H9 (cell line): Measurements from ENCODE around the gene TCAF1. TPM values are rescaled to one million over a fixed set of nuclear protein-coding genes. Genes with fewer than 3 reads are reported as not detected.

Experiments used
- DNase-seq: peaks from one replicate; pipeline ENCODE4 v3.0.0-alpha.2; 2017
- H2AFZ ChIP-seq: one replicate; pipeline ENCODE4 v1.6.1; 2013; ENCODE audit warnings: mild to moderate bottlenecking, low read length, control low read depth, moderate library complexity
- H2AK5ac ChIP-seq: 2 replicates; pipeline ENCODE4 v1.6.1; 2013; ENCODE audit warnings: low read length, control low read depth, mixed read lengths; ENCODE audit not compliant: insufficient read length
- H2BK120ac ChIP-seq: one replicate; pipeline ENCODE4 v1.6.1; 2013; ENCODE audit warnings: low read depth, mild to moderate bottlenecking, low read length, control low read depth, inconsistent platforms; ENCODE audit not compliant: poor library complexity, severe bottlenecking
- H2BK12ac ChIP-seq: 2 replicates; pipeline ENCODE4 v1.6.1; 2013; ENCODE audit warnings: low read length, control low read depth, mixed read lengths, low read depth; ENCODE audit not compliant: insufficient read length
- H2BK15ac ChIP-seq: 2 replicates; pipeline ENCODE4 v1.6.1; 2013; ENCODE audit warnings: low read depth, low read length, control low read depth
- H2BK20ac ChIP-seq: one replicate; pipeline ENCODE4 v1.6.1; 2013; ENCODE audit warnings: low read depth, mild to moderate bottlenecking, low read length, control low read depth, inconsistent platforms; ENCODE audit not compliant: poor library complexity, severe bottlenecking
- H2BK5ac ChIP-seq: 2 replicates; pipeline ENCODE4 v1.6.1; 2013; ENCODE audit warnings: low read length, control low read depth, mixed read lengths; ENCODE audit not compliant: insufficient read length
- H3K14ac ChIP-seq: 2 replicates; pipeline ENCODE4 v1.6.1; 2013; ENCODE audit warnings: low read length, control low read depth; ENCODE audit not compliant: insufficient read depth
- H3K18ac ChIP-seq: 2 replicates; pipeline ENCODE4 v1.6.1; 2013; ENCODE audit warnings: low read depth, mild to moderate bottlenecking, mixed read lengths, low read length, control low read depth; ENCODE audit not compliant: insufficient read length
- H3K23ac ChIP-seq: 2 replicates; pipeline ENCODE4 v1.6.1; 2013; ENCODE audit warnings: low read length, control low read depth, mixed read lengths, low read depth; ENCODE audit not compliant: insufficient read length
- H3K23me2 ChIP-seq: 2 replicates; pipeline ENCODE4 v1.6.1; 2013; ENCODE audit warnings: low read depth, mild to moderate bottlenecking, mixed read lengths, low read length, control low read depth; ENCODE audit not compliant: insufficient read length, poor library complexity, severe bottlenecking
- H3K27ac ChIP-seq: 2 replicates; pipeline ENCODE4 v1.5.1; 2013; ENCODE audit warnings: low read length, control low read depth, mixed read lengths, low read depth; ENCODE audit not compliant: insufficient read length
- H3K27me3 ChIP-seq: 2 replicates; pipeline ENCODE4 v1.6.1; 2013; ENCODE audit warnings: low read length, control low read depth, inconsistent platforms; ENCODE audit not compliant: insufficient read depth
- H3K4ac ChIP-seq: 2 replicates; pipeline ENCODE4 v1.6.1; 2013; ENCODE audit warnings: low read depth, mild to moderate bottlenecking, control low read depth, inconsistent platforms, low read length, moderate library complexity
- H3K4me1 ChIP-seq: 2 replicates; pipeline ENCODE4 v1.6.1; 2013; ENCODE audit warnings: low read length, control low read depth, inconsistent platforms; ENCODE audit not compliant: insufficient read depth
- H3K4me2 ChIP-seq: 2 replicates; pipeline ENCODE4 v1.6.1; 2013; ENCODE audit warnings: low read length, control low read depth, mixed read lengths; ENCODE audit not compliant: insufficient read length, insufficient read depth
- H3K56ac ChIP-seq: 2 replicates; pipeline ENCODE4 v1.6.1; 2013; ENCODE audit warnings: low read depth, mild to moderate bottlenecking, mixed read lengths, low read length, control low read depth; ENCODE audit not compliant: insufficient read length
- H3K79me1 ChIP-seq: 2 replicates; pipeline ENCODE4 v1.6.1; 2013; ENCODE audit warnings: low read depth, mild to moderate bottlenecking, moderate library complexity, low read length, control low read depth, inconsistent platforms; ENCODE audit not compliant: insufficient read depth, poor library complexity, severe bottlenecking
- H3K79me2 ChIP-seq: 2 replicates; pipeline ENCODE4 v1.6.1; 2013; ENCODE audit warnings: low read length, control low read depth, inconsistent platforms; ENCODE audit not compliant: insufficient read depth
- H3K9ac ChIP-seq: 2 replicates; pipeline ENCODE4 v1.6.1; 2013; ENCODE audit warnings: low read length, control low read depth, mixed read lengths; ENCODE audit not compliant: insufficient read length; ENCODE audit errors: extremely low read depth
- H3K9me3 ChIP-seq: one replicate; pipeline ENCODE4 v1.6.1; 2013; ENCODE audit warnings: low read depth, low read length, inconsistent platforms; ENCODE audit not compliant: control insufficient read depth
- H3T11ph ChIP-seq: one replicate; pipeline ENCODE4 v1.6.1; 2013; ENCODE audit warnings: mild to moderate bottlenecking, low read length, control low read depth, inconsistent platforms
- H4K20me1 ChIP-seq: one replicate; pipeline ENCODE4 v1.6.1; 2013; ENCODE audit not compliant: control insufficient read depth, insufficient read length, insufficient read depth
- H4K5ac ChIP-seq: 2 replicates; pipeline ENCODE4 v1.6.1; 2013; ENCODE audit warnings: low read depth, mild to moderate bottlenecking, mixed read lengths, low read length, control low read depth; ENCODE audit not compliant: insufficient read length
- H4K8ac ChIP-seq: replicated peaks from 2 replicates; pipeline ENCODE4 v1.6.1; 2013; ENCODE audit warnings: low read length, control low read depth, mixed read lengths, low read depth; ENCODE audit not compliant: insufficient read length
- H4K91ac ChIP-seq: 2 replicates; pipeline ENCODE4 v1.6.1; 2013; ENCODE audit warnings: low read depth, mild to moderate bottlenecking, moderate library complexity, mixed read lengths, low read length, control low read depth; ENCODE audit not compliant: insufficient read length
- H3K27ac Mint-ChIP-seq, 3 experiments: 2 replicates in 2 of 3; 3 replicates in 1 of 3; pipeline ENCODE4 v1.8.0; 2020 to 2021; ENCODE audit warnings: mixed read lengths in 3 of 3, mild to moderate bottlenecking in 1 of 3, moderate library complexity in 1 of 3
- H3K27me3 Mint-ChIP-seq: 2 replicates; pipeline ENCODE4 v1.8.0; 2021; ENCODE audit warnings: low read depth, mild to moderate bottlenecking, moderate library complexity, mixed read lengths
- H3K36me3 Mint-ChIP-seq, 3 experiments: 2 replicates in 2 of 3; 3 replicates in 1 of 3; pipeline ENCODE4 v1.8.0; 2020 to 2021; ENCODE audit warnings: low read depth in 3 of 3, mixed read lengths in 3 of 3; ENCODE audit not compliant: insufficient read depth in 1 of 3
- H3K4me1 Mint-ChIP-seq, 2 experiments: 2 replicates each; pipeline ENCODE4 v1.8.0; 2020; ENCODE audit warnings: mixed read lengths in 2 of 2
- H3K4me3 Mint-ChIP-seq, 2 experiments: 2 replicates in 1 of 2; 3 replicates in 1 of 2; pipeline ENCODE4 v1.8.0; 2020 to 2021; ENCODE audit warnings: mild to moderate bottlenecking in 2 of 2, mixed read lengths in 2 of 2, moderate library complexity in 1 of 2
- H3K9me3 Mint-ChIP-seq, 2 experiments: 2 replicates in 1 of 2; 3 replicates in 1 of 2; pipeline ENCODE4 v1.8.0; 2020; ENCODE audit warnings: mild to moderate bottlenecking in 2 of 2, mixed read lengths in 2 of 2, moderate library complexity in 1 of 2
- CTCF ChIP-seq: fragments of 200-600 bp; sonication (generic); conservative IDR thresholded peaks from 3 replicates; pipeline ENCODE4 v1.8.0; 2021; ENCODE audit warnings: antibody characterized with exemption, mild to moderate bottlenecking
- WGBS: extraction: QIAGEN DNeasy Blood & Tissue Kit; methylation state at CpG from one replicate; pipeline ENCODE4 v1.1.7; 2013; ENCODE audit warnings: missing lambda C conversion rate, low lambda C conversion rate, mixed read lengths; ENCODE audit not compliant: insufficient read length; ENCODE audit errors: extremely low coverage; 5-methylcytosine and 5-hydroxymethylcytosine counted together
- total RNA-seq: library from RNA; stranded (reverse); gene quantifications from 2 replicates; pipeline ENCODE4 v1.2.1, GENCODE V29; 2021

The TCAF1 gene
- total RNA-seq, 1 experiment from 2014 or later: 46.8 TPM

DNA sequence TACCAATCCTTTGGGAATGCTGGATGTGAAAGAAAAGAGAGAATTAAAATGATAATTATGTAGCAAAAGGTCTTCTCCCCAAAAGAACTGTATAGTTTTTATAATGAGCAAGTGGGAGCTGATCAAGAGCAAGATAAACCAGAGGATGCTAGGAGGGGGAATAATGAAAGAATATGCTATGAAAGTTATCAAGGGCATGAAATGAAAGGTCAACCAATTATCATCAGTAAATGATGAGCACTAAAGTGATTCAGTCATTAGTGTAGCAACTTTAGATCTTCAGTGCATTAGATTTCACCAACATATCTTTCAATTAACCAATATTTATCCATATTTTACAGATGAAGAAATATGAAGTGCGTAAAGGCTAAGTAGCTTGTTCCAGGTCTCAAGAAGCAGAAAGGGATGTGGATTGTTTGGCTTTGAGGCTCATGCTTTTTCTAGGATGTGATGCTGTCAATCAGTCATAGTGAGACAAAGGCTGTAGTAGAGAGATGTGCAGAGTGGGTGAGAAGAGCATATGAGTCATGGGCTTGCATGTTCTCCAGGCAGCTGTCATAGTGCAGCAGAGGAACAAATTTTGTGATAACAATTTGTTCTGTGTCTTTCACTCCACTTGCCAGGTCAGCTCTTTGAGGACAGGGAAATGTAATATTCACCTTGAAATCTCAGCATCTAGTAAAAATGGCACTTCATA is 27.4 kb upstream of the TCAF1 start:
- Histone ChIP-seq H2BK120ac (no peak overlapping the region), H3K4me1 (no peaks in the 10 kb centered on the region), H3T11ph (no peak overlapping the region), H3K27ac (no peak overlapping the region), H3K9me3 (no peaks in the 10 kb centered on the region), H3K9ac (no peak overlapping the region), H3K14ac (no peak overlapping the region), H2BK12ac (no peak overlapping the region), H4K5ac (no peak overlapping the region), H4K91ac (no peak overlapping the region), H2BK5ac (no peak overlapping the region), H3K4ac (no peak overlapping the region), H3K27me3 (no peaks in the 10 kb centered on the region), H3K56ac (no peak overlapping the region), H2AFZ (no peak overlapping the region), H3K79me2 (no peaks in the 10 kb centered on the region), H3K79me1 (no peaks in the 10 kb centered on the region), H4K20me1 (no peaks in the 10 kb centered on the region), H2BK20ac (no peak overlapping the region), H2AK5ac (no peak overlapping the region), H3K23ac (no peak overlapping the region), H3K23me2 (no peaks in the 10 kb centered on the region), H3K4me2 (no peak overlapping the region), H3K18ac (no peak overlapping the region), H2BK15ac (no peak overlapping the region), H4K8ac (no peak overlapping the region)
- H3K9me3 Mint-ChIP-seq: no peaks in the 10 kb centered on the region
- no peaks in the 10 kb centered on the region; the same call in 1 of the 2 replicates for H3K27me3 Mint-ChIP-seq
- H3K4me1 Mint-ChIP-seq: peaks cover 0 to 8% of the 10 kb centered on the region in 2 experiments; a peak in 2 of 4 replicates
- no peak for TF ChIP-seq CTCF
- no peak for DNase-seq
- no peak overlapping the region for H3K27ac Mint-ChIP-seq
- H3K36me3 Mint-ChIP-seq: no peaks in the 10 kb centered on the region
- WGBS: no CpG with 5 or more reads among the region's 1 CpG
- H3K4me3 Mint-ChIP-seq: no peak overlapping the region
